Tibial nerve (tissue), 4 donors: ENCODE results near the gene SRP54. TPM values are rescaled to one million over a fixed set of nuclear protein-coding genes. Genes with fewer than 3 reads are reported as not detected.

Experiments
- DNase-seq, 2 donors: peaks; one replicate each; pipeline ENCODE4 v3.0.0-alpha.2; 2019; ENCODE audit warnings: low spot score in 2 of 2
- H3K27ac ChIP-seq, 4 donors: fragments of 200-600 bp; sonication (generic) in 3 of 4; one replicate each; pipeline ENCODE4 v1.5.1; 2017 to 2019; ENCODE audit warnings: mild to moderate bottlenecking in 1 of 4
- H3K27me3 ChIP-seq, 2 donors: fragments of 200-600 bp; sonication (generic) in 1 of 2; one replicate each; pipeline versions ENCODE4 v1.5.1 to v1.6.0; 2017 to 2019
- H3K36me3 ChIP-seq, 3 donors: fragments of 200-600 bp; sonication (generic); one replicate each; pipeline ENCODE4 v1.5.1; 2018 to 2019
- H3K4me1 ChIP-seq, 4 donors: fragments of 200-600 bp; sonication (generic) in 3 of 4; one replicate each; pipeline ENCODE4 v1.5.1; 2017 to 2019
- H3K4me3 ChIP-seq, 4 donors: fragments of 200-600 bp; sonication (generic) in 3 of 4; one replicate each; pipeline ENCODE4 v1.5.1; 2017 to 2019; ENCODE audit warnings: mild to moderate bottlenecking in 1 of 4, moderate library complexity in 1 of 4
- H3K9me3 ChIP-seq, 4 donors: fragments of 200-600 bp; sonication (generic) in 3 of 4; one replicate each; pipeline ENCODE4 v1.5.1; 2017 to 2019
- CTCF ChIP-seq, 5 experiments: fragments of 200-600 bp in 3 of 5; fragments of 450-650 bp in 2 of 5; sonication (generic) in 3 of 5; IDR thresholded peaks; one replicate each; pipeline ENCODE4 v1.5.1; 2016 to 2019; ENCODE audit warnings: antibody characterized with exemption in 5 of 5, mild to moderate bottlenecking in 3 of 5, moderate library complexity in 2 of 5
- EP300 ChIP-seq, 2 donors: sonication (generic); formaldehyde crosslinking; IDR thresholded peaks; one replicate each; pipeline ENCODE4 v1.6.1; 2017; ENCODE audit warnings: antibody characterized with exemption in 2 of 2, mild to moderate bottlenecking in 1 of 2
- POLR2A ChIP-seq, 2 donors: fragments of 450-650 bp; IDR thresholded peaks; one replicate each; pipeline ENCODE4 v1.6.1; 2017; ENCODE audit warnings: antibody characterized with exemption in 2 of 2, mild to moderate bottlenecking in 2 of 2, moderate library complexity in 2 of 2
- WGBS, 2 donors: methylation state at CpG; one replicate each; pipeline ENCODE4 v1.1.5; 2018; 5-methylcytosine and 5-hydroxymethylcytosine counted together
- total RNA-seq, 4 donors: library from RNA; depleted of rRNA; stranded (reverse); fragments of >200 nt; gene quantifications; one replicate each; pipeline ENCODE4 v1.1.0, GENCODE V29; 2016

Gene SRP54
- total RNA-seq, 4 donors from 2014 or later, result 49.0 to 67.7 (median 52.3) TPM

DNA sequence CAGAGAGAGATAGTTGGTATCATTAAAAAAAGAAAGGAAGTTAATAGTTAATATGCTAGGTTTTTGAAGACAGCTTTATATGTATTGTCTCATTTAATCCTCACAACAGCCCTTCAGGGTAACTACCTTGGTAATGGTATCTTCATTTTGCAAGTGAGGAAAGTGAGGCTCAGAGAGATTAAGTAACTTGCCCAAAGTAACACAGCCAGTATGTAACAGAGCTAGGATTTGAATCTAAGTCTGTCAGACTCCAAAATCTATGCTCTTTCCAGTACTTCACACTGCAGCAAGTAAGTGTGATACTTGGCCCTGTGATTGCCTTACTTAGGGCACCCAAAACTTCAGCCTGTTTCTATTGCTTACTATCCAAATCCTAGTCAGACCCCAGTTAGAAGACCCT, 7.0 kb downstream of the SRP54 start:
- TF ChIP-seq EP300 (IDR thresholded peaks at IDR 0.05) (no peak), POLR2A (IDR thresholded peaks at IDR 0.05) (no peak), CTCF (IDR thresholded peaks at IDR 0.05) (no peak)
- H3K27me3 ChIP-seq, result no peaks in the 10 kb centered on the region
- no peak overlapping the region for H3K27ac ChIP-seq
- no peak for DNase-seq
- H3K4me3 ChIP-seq, result no peak overlapping the region
- peaks cover 2 to 33% (median 9%) of the 10 kb centered on the region in 4 donors for H3K4me1 ChIP-seq
- H3K36me3 ChIP-seq, result no peaks in the 10 kb centered on the region
- no peaks in the 10 kb centered on the region for H3K9me3 ChIP-seq

DNA sequence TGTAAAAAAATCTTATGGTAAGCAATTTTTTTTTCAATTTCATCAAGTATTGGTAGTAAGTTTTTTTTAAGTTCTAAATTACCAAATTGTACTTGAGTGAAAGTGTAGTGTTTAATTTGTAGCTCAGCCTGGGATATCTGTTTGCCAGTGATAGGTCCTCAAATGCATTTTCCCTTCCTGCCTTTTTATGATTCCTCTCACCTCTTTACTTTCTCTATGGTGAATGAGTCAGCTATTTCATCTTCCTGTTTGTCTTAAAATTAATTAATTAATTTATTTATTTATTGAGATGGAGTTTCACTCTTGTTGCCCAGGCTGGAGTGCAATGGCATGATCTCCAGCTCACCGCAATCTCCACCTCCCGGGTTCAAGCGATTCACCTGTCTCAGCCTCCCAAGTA, 10.6 kb downstream of the SRP54 start:
- H3K36me3 ChIP-seq, result peaks cover 0 to 5% (median 0%) of the 10 kb centered on the region in 3 donors
- no peak for DNase-seq
- TF ChIP-seq POLR2A (IDR thresholded peaks at IDR 0.05) (no peak), CTCF (IDR thresholded peaks at IDR 0.05) (no peak), EP300 (IDR thresholded peaks at IDR 0.05) (no peak)
- no peak overlapping the region for H3K27ac ChIP-seq
- WGBS, 2 donors, result 98% methylated on average over 3 of the region's 3 CpGs
- H3K9me3 ChIP-seq, result no peaks in the 10 kb centered on the region
- no peaks in the 10 kb centered on the region for H3K27me3 ChIP-seq
- peaks cover 0 to 17% (median 0%) of the 10 kb centered on the region in 4 donors for H3K4me1 ChIP-seq
- H3K4me3 ChIP-seq, result no peak overlapping the region

GRCh38 chr14:34994668-34995067, 11.9 kb downstream of the SRP54 start:
- no peak overlapping the region for H3K27ac ChIP-seq
- no peak overlapping the region for H3K4me3 ChIP-seq
- 86 to 87% methylated on average over 2 of the region's 2 CpGs for WGBS, 2 donors
- H3K36me3 ChIP-seq, result peaks cover 0 to 15% (median 0%) of the 10 kb centered on the region in 3 donors
- no peaks in the 10 kb centered on the region for H3K9me3 ChIP-seq
- no peaks in the 10 kb centered on the region for H3K27me3 ChIP-seq
- DNase-seq, result no peak
- H3K4me1 ChIP-seq, result peaks cover 0 to 10% (median 0%) of the 10 kb centered on the region in 4 donors
- TF ChIP-seq EP300 (IDR thresholded peaks at IDR 0.05) (no peak), POLR2A (IDR thresholded peaks at IDR 0.05) (no peak), CTCF (IDR thresholded peaks at IDR 0.05) (no peak)

DNA sequence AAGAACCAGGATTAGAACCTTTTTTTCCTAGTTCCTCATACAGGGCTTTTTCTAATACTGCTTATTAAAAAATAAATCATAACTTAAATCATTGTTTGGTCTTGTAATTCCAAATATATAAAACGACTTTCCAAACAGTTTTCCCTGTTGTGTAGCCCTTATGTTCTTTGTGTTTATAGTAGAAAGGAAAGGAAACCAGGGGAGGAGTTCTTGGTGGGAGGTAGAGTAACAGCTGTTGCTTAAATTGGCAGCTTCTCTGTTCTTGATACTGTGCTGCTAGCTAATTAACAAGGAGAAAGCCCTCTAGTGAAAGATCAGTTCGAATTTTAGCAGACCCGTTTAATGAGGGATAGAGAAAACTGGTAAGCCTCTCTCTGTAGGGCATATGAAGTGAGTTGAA, 15.0 kb downstream of the SRP54 start:
- TF ChIP-seq EP300 (IDR thresholded peaks at IDR 0.05) (no peak), POLR2A (IDR thresholded peaks at IDR 0.05) (no peak), CTCF (IDR thresholded peaks at IDR 0.05) (no peak)
- no peaks in the 10 kb centered on the region for H3K4me1 ChIP-seq
- no peaks in the 10 kb centered on the region for H3K27me3 ChIP-seq
- H3K27ac ChIP-seq, result no peak overlapping the region
- H3K4me3 ChIP-seq, result no peak overlapping the region
- H3K9me3 ChIP-seq, result no peaks in the 10 kb centered on the region
- WGBS, 2 donors, result 21% methylated on average over 3 of the region's 3 CpGs
- H3K36me3 ChIP-seq, result peaks cover 0 to 41% (median 0%) of the 10 kb centered on the region in 3 donors
- no peak for DNase-seq

DNA sequence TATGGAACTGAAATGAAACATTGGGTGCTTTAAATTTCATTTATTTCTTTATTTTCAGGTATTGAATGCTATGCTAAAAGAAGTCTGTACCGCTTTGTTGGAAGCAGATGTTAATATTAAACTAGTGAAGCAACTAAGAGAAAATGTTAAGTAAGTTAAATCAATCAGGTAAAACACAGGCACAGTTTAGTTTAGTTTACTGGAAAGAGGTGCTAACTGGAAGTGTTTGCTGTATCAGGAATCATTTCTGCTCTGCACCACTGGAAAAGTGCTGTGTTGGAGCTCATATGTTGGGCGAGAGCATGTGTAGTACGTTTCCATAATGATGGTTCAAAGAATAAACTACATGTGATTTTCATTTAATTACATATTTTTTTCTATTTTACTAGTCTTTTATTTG, 16.7 kb downstream of the SRP54 start:
- no peaks in the 10 kb centered on the region for H3K27me3 ChIP-seq
- H3K36me3 ChIP-seq, result peaks cover 0 to 57% (median 0%) of the 10 kb centered on the region in 3 donors
- H3K9me3 ChIP-seq, result no peaks in the 10 kb centered on the region
- H3K4me1 ChIP-seq, result no peaks in the 10 kb centered on the region
- TF ChIP-seq POLR2A (IDR thresholded peaks at IDR 0.05), result no peak
- no peak for TF ChIP-seq EP300 (IDR thresholded peaks at IDR 0.05)
- TF ChIP-seq CTCF (IDR thresholded peaks at IDR 0.05), result no peak
- 91 to 94% methylated on average over 3 of the region's 3 CpGs for WGBS, 2 donors
- no peak for DNase-seq
- no peak overlapping the region for H3K27ac ChIP-seq
- H3K4me3 ChIP-seq, result no peak overlapping the region
